Heart left ventricle (tissue), 16 donors: ENCODE results near the gene ATP9A. TPM values are rescaled to one million over a fixed set of nuclear protein-coding genes. Genes with fewer than 3 reads are reported as not detected.
"Not testable (repeated sequence)": the region's sequence is repeated elsewhere in the genome, so short reads cannot be mapped to it uniquely, and the experiment has no call there.

Experiments
- ATAC-seq, 4 donors: fragments of 200-7000 bp; cut with Tn5 transposase; one replicate each; pipeline ENCODE4 v1.9.1; 2020 to 2022; ENCODE audit warnings: moderate library complexity in 4 of 4, mild to moderate bottlenecking in 3 of 4, moderate number of reproducible peaks in 1 of 4
- DNase-seq, 5 donors: peaks; one replicate each; pipeline ENCODE4 v3.0.0-alpha.2; 2020
- H3K27ac ChIP-seq, 12 donors: fragments of 200-600 bp; sonication (generic) in 4 of 12; one replicate each; pipeline versions ENCODE4 v1.5.0 to v1.8.0; 2016 to 2022; ENCODE audit warnings: mild to moderate bottlenecking in 2 of 12
- H3K27me3 ChIP-seq, 9 donors: fragments of 200-600 bp; sonication (generic) in 2 of 9; one replicate each; pipeline versions ENCODE4 v1.5.1 to v1.8.0; 2016 to 2022; ENCODE audit warnings: mild to moderate bottlenecking in 3 of 9
- H3K36me3 ChIP-seq, 9 donors: fragments of 200-600 bp; sonication (generic) in 2 of 9; one replicate each; pipeline versions ENCODE4 v1.5.0 to v1.8.0; 2018 to 2022; ENCODE audit warnings: mild to moderate bottlenecking in 2 of 9
- H3K4me1 ChIP-seq, 12 donors: fragments of 200-600 bp; sonication (generic) in 4 of 12; one replicate each; pipeline versions ENCODE4 v1.5.0 to v1.8.0; 2016 to 2022; ENCODE audit warnings: mild to moderate bottlenecking in 3 of 12
- H3K4me3 ChIP-seq, 12 donors: fragments of 200-600 bp; sonication (generic) in 4 of 12; one replicate each; pipeline versions ENCODE4 v1.5.0 to v1.8.0; 2017 to 2022; ENCODE audit warnings: mild to moderate bottlenecking in 9 of 12, moderate library complexity in 4 of 12
- H3K9me3 ChIP-seq, 12 donors: fragments of 200-600 bp; sonication (generic) in 4 of 12; one replicate each; pipeline versions ENCODE4 v1.5.0 to v1.8.0; 2016 to 2022; ENCODE audit warnings: mild to moderate bottlenecking in 1 of 12
- POLR2A ChIP-seq, 2 donors: fragments of 450-650 bp; IDR thresholded peaks; one replicate each; pipeline ENCODE4 v1.6.1; 2017; ENCODE audit warnings: antibody characterized with exemption in 2 of 2, mild to moderate bottlenecking in 2 of 2, moderate library complexity in 2 of 2
- WGBS, 4 donors: extraction: QIAGEN DNeasy Blood & Tissue Kit in 2 of 4; methylation state at CpG; one replicate each; pipeline versions ENCODE4 v1.1.5 to v1.1.7; 2013 to 2018; 5-methylcytosine and 5-hydroxymethylcytosine counted together
- intact Hi-C, 10 donors: fragments of 100-400 bp; cut with DNase I; formaldehyde crosslinking; loops; one replicate each; pipeline versions ENCODE4 v1.11.1 to v1.14.2; 2022
- polyA plus RNA-seq, 2 donors: library from polyadenylated mRNA; stranded (reverse); fragments of 200-250 nt; gene quantifications; one replicate each; pipeline ENCODE4 v1.2.3, GENCODE V29; 2013
- total RNA-seq, 9 donors: library from RNA; depleted of rRNA in 2 of 9; stranded (reverse); fragments of >200 nt in 2 of 9; fragmentation: NEBNext Ultra II Directional in 3 of 9; extraction: Animal tissue kit (Norgen Biotek cat#: 25700) in 3 of 9; gene quantifications; one replicate each; pipeline versions ENCODE4 v1.1.0 to v1.2.4, GENCODE V29; 2016 to 2023
- TF ChIP-seq, protein P1 (sequence below), 12 donors: fragments of 200-600 bp; sonication (generic) in 4 of 12; IDR thresholded peaks; one replicate each; pipeline versions ENCODE4 v1.5.0 to v1.8.0; 2018 to 2022; ENCODE audit warnings: antibody characterized with exemption in 12 of 12, mild to moderate bottlenecking in 5 of 12
- donor health status: ischemic (EF 13 %, LVEDD 7.1; RV severe dilation, severe dysfunction).
- donor health status: healthy with polysubstance abuse.
- donor health status: DM: no; HTN: yes; CAD: no.
- donor health status: DM: no; HTN: no; CAD: no.
- donor health status: ischemic (EF 25% LVEDD 6.9; RV normal size, moderate dysfunction).
- donor health status: ischemic (EF 25% LVEDD 5.7; RV mildly dilated, moderate dysfunction).
- donor health status: healthy.
- donor health status: DM: yes; HTN: yes; CAD: no.
- donor health status: ischemic (EF 35%, LVEDD 5.7; RV mildly dilated, moderate dysfunction).
- donor health status: nonischemic (EF 11% LVEDD 7.7; RV severe dilation, severe dysfunction).
- donor health status: DM: yes; HTN: yes; CAD: no.
- donor health status: PGD.
- donor health status: ischemic (EF 29% LVEDD 5.4; RV normal size, mild dysfunction).
- donor health status: nonischemic (EF 23%, LVEDD 6.1; RV moderate dilation, normal function).

The ATP9A gene
- total and polyA plus RNA-seq, 11 donors, result 4.4 to 36.4 (median 27.6) TPM

DNA sequence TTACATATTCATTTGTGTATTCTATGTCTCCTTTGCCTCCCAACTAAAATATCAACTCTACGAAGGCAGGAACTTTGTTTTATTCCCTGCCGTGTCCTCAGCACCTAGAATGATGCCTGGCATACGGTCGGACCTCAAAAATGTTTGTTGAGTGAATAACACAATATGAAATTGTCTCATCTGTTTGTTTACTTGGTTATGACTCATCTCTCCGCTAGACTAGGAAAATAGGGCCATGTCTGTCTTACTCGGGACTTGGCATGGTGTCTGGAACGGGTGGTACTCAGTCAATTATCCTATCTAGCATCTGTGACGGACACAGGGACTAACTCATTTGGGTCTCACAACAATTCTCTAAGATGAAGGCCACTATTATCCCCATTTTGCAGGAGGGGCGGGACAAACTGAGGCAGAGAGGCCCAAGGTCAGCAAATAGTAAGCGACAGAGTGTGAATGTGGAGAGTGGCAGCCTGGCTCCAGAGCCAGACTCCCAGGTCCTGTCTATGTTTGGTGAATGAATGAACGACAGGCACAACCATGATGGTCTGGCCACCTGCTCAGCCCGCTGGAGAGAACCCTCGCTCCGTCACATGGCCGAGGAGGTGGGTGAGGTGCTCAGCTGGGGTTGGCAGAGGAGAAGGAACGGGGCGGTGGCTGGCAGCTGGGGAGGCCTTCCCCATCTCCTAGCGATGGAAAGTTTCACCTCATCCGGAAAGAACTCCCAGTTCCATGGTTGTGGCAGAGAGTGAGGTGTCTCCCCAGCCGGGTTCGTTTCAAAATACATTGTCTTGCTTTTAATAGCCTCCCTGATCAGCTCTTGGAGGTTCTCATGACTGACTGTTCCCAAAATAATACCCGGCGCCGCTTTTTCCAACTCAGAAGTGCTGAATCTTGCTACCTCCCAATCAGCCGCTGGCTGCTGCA, 198.1 kb downstream of the ATP9A start:
- Histone ChIP-seq H3K4me1 (peaks cover 0 to 34% (median 11%) of the 10 kb centered on the region in 12 donors), H3K36me3 (no peaks in the 10 kb centered on the region), H3K27me3 (no peaks in the 10 kb centered on the region), H3K9me3 (peaks cover 0 to 7% (median 0%) of the 10 kb centered on the region in 12 donors), H3K27ac (peak overlapping the region; percentile 58 to 94 (median 81)), H3K4me3 (peak overlapping the region in 9 of 12 donors; percentile 20 to 44 (median 34))
- intact Hi-C loops, result loop anchor here in 5 of 10 donors (5.0 to 10.0 kb wide), 3 partner anchors 115 to 125 kb away; no protein-coding TSS in a partner anchor
- ATAC-seq, result peak; percentile 86 to 94 (median 89)
- peak in 4 of 5 donors; percentile 33 to 87 (median 56) for DNase-seq
- TF ChIP-seq, protein P1, sequence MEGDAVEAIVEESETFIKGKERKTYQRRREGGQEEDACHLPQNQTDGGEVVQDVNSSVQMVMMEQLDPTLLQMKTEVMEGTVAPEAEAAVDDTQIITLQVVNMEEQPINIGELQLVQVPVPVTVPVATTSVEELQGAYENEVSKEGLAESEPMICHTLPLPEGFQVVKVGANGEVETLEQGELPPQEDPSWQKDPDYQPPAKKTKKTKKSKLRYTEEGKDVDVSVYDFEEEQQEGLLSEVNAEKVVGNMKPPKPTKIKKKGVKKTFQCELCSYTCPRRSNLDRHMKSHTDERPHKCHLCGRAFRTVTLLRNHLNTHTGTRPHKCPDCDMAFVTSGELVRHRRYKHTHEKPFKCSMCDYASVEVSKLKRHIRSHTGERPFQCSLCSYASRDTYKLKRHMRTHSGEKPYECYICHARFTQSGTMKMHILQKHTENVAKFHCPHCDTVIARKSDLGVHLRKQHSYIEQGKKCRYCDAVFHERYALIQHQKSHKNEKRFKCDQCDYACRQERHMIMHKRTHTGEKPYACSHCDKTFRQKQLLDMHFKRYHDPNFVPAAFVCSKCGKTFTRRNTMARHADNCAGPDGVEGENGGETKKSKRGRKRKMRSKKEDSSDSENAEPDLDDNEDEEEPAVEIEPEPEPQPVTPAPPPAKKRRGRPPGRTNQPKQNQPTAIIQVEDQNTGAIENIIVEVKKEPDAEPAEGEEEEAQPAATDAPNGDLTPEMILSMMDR (IDR thresholded peaks at IDR 0.05), result no peak
- no peak for TF ChIP-seq POLR2A (IDR thresholded peaks at IDR 0.05)
- WGBS, 4 donors, result 55 to 72% (median 56%) methylated on average over 22 to 25 of the region's 25 CpGs

DNA sequence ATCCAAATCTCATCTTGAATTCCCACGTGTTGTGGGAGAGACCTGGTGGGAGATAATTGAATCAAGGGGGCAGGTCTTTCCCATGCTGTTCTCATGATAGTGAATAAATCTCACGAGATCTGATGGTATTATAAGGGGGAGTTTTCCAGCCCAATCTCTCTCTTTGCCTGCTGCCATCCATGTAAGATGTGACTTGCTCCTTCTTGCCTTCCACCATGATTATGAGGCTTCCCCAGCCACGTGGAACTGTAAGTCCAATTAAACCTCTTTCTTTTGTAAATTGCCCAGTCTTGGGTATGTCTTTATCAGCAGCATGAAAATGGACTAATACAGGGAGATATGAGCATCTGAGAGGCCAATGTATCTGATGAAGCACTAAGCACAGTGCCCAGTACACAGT, 199.7 kb downstream of the ATP9A start:
- intact Hi-C loops, result loop anchor here in 4 of 10 donors (10.0 kb wide), 2 partner anchors 114 to 124 kb away; no protein-coding TSS in a partner anchor
- not testable (repeated sequence) for H3K9me3 ChIP-seq, ATAC-seq, H3K27ac ChIP-seq, H3K36me3 ChIP-seq, DNase-seq, H3K4me3 ChIP-seq, H3K27me3 ChIP-seq
- WGBS, 4 donors, result 88 to 96% (median 90%) methylated on average over 3 of the region's 3 CpGs
- H3K4me1 ChIP-seq, result peaks cover 2 to 42% (median 16%) of the 10 kb centered on the region in 12 donors

DNA sequence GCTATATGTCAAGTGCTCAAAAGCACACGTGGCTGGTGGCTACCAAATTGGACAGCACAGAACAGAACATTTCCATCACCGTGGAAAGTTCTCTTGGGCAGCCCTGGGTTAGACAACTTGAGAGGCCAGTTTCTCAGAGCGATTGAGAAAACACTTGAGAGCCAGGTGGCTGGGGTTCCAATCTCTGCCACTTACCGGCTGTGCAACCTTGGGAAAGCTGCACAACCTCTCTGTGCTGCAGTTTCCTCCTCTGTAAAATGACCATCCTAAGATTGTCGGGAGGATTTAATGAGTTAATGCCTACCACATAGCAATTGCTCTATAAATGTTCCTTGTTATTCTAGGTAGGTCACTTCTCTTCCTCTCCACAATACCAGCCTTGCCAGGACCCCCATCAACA, 200.6 kb downstream of the ATP9A start:
- no peak for TF ChIP-seq POLR2A (IDR thresholded peaks at IDR 0.05)
- TF ChIP-seq, protein P1 (IDR thresholded peaks at IDR 0.05), result no peak
- ATAC-seq, result no peak
- no peak for DNase-seq
- Histone ChIP-seq H3K27me3 (peaks cover 0 to 11% (median 0%) of the 10 kb centered on the region in 9 donors), H3K9me3 (no peaks in the 10 kb centered on the region), H3K36me3 (no peaks in the 10 kb centered on the region), H3K27ac (no peak overlapping the region), H3K4me1 (peaks cover 4 to 43% (median 23%) of the 10 kb centered on the region in 12 donors), H3K4me3 (no peak overlapping the region)
- WGBS, 4 donors, result 90 to 95% (median 92%) methylated on average over 5 of the region's 5 CpGs
- intact Hi-C loops, result loop anchor here in 4 of 10 donors (10.0 kb wide), 2 partner anchors 113 to 123 kb away; no protein-coding TSS in a partner anchor

DNA sequence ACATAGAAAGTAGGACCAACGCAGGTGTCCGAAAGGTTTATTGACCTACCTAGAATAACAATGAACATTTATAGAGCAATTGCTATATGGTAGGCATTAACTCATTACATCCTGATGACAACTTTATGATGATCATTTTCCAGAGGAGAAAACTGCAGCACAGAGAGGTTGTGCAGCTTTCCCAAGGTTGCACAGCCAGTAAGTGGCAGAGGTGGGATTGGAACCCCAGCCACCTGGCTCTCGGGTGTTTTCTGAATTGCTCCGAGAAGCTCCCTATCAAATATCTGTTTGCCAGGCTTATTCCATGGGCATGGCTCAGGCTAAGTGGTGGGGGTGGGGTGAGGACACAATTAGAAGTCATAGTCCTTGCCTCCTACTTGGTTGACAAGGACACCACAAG, 201.6 kb downstream of the ATP9A start:
- intact Hi-C loops, result loop anchor here in 4 of 10 donors (10.0 kb wide), 2 partner anchors 112 to 122 kb away; no protein-coding TSS in a partner anchor

More for the DNA sequence above, 201.6 kb downstream of the ATP9A start:
- H3K27ac ChIP-seq, result no peak overlapping the region
- no peak overlapping the region for H3K4me3 ChIP-seq
- no peak for TF ChIP-seq POLR2A (IDR thresholded peaks at IDR 0.05)
- TF ChIP-seq, protein P1 (IDR thresholded peaks at IDR 0.05), result no peak
- H3K9me3 ChIP-seq, result no peaks in the 10 kb centered on the region
- peaks cover 4 to 50% (median 30%) of the 10 kb centered on the region in 12 donors for H3K4me1 ChIP-seq
- ATAC-seq (no peak), DNase-seq (no peak)
- peaks cover 0 to 21% (median 0%) of the 10 kb centered on the region in 9 donors for H3K27me3 ChIP-seq
- 83 to 91% (median 85%) methylated on average over 4 of the region's 4 CpGs for WGBS, 4 donors
- no peaks in the 10 kb centered on the region for H3K36me3 ChIP-seq
